Measurements from ENCODE around the gene MORC2. TPM values are rescaled to one million over a fixed set of nuclear protein-coding genes. Genes with fewer than 3 reads are reported as not detected.

MORC2 gene
- total and polyA plus RNA-seq, 10 of the 15 experiments (the other 5 are each of a cell fraction or from before 2014, with no cell fraction given), result 1.7 to 16.3 (median 9.0) TPM

DNA sequence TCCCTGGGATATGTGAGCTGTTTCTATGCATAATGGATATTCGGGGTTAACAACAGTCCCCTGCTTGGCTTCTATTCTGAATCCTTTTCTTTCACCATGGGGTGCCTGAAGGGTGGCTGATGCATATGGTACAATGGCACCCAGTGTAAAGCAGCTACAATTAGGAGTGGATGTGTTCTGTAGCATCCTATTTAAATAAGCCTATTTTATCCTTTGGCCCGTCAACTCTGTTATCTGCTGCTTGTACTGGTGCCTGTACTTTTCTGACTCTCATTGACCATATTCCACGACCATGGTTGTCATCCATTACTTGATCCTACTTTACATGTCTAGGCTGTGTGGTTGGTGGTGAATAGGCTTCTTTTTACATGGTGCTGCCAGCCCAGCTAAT lies 1.8 kb upstream of the MORC2 start:
- H3K4me1 ChIP-seq (ENCODE audit: control insufficient read depth, insufficient read depth, low read length), result peaks cover 10% of the 10 kb centered on the region
- RAD21 ChIA-PET (ENCODE audit: unreplicated experiment), result interaction anchor here (1.1 to 3.2 kb wide), 2 partner anchors 49 to 114 kb away, joined by 3 to 22 read pairs; no protein-coding TSS in a partner anchor
- SMC1A ChIA-PET (ENCODE audit: uncharacterized antibody, unreplicated experiment), result no interaction called here
- peak overlapping the region; percentile 75 for H3K4me2 ChIP-seq (ENCODE audit: control insufficient read depth, insufficient read depth)
- DNase-seq (ENCODE audit: low read depth, low spot score), result no peak
- peaks cover 50% of the 10 kb centered on the region for H3K9me3 ChIP-seq (replicated peaks; ENCODE audit: control insufficient read depth, insufficient read depth, low read length)
- ATAC-seq, result no peak
- H3K4me3 ChIP-seq, result peak overlapping the region; percentile 82
- CTCF ChIA-PET, result interaction anchor here (0.6 to 1.4 kb wide), 5 partner anchors 50 to 260 kb away, joined by 3 to 5 read pairs (median 3); no protein-coding TSS in a partner anchor
- peaks cover 44% of the 10 kb centered on the region for H3K79me2 ChIP-seq (ENCODE audit: control insufficient read depth, insufficient read depth, low read length)
- intact Hi-C loops (cut with micrococcal nuclease; ENCODE audit: unreplicated experiment), result loop anchor here (5.0 kb wide), 1 partner anchor 112 kb away; the partner anchor contains the start of gene SMTN
- TF ChIP-seq HDAC6 (IDR thresholded peaks at IDR 0.05; ENCODE audit: unreplicated experiment), result no peak
- 0 out of 2 replicates have a peak, but pooled peaks have one; percentile 10 for TF ChIP-seq CBX5 (IDR thresholded peaks at IDR 0.05; ENCODE audit: low read depth)
- peaks cover 3 to 34% of the 10 kb centered on the region in 2 experiments for H3K36me3 ChIP-seq (ENCODE audit: control insufficient read depth in 2 of 2, insufficient read depth in 2 of 2, low read length in 1 of 2)
- BruUV-seq (replicated peaks), result TSS peak; percentile 68
- FAIRE-seq, result no peak
- H3K27me3 ChIP-seq (replicated peaks in 1 of 2; ENCODE audit: control insufficient read depth in 2 of 2, insufficient read depth in 2 of 2, low read length in 1 of 2), result no peaks in the 10 kb centered on the region
- H4K20me1 ChIP-seq (ENCODE audit: control insufficient read depth, insufficient read depth), result no peaks in the 10 kb centered on the region; the same call in 1 of the 2 replicates
- WGBS (ENCODE audit: insufficient coverage, insufficient replicate concordance, low lambda C conversion rate, missing lambda C conversion rate), result 98% methylated on average over 3 of the region's 3 CpGs
- H2AFZ ChIP-seq (ENCODE audit: control insufficient read depth, low read depth, low read length), result no peak overlapping the region
- H3K9ac ChIP-seq (ENCODE audit: control insufficient read depth, insufficient read depth, low read length), result peak overlapping the region; percentile 77
- peak overlapping the region; percentile 93; the same call in 1 of the 2 replicates for H3K27ac ChIP-seq (ENCODE audit: control insufficient read depth, insufficient read depth)
- POLR2A ChIA-PET, result interaction anchor here (1.0 to 1.8 kb wide), 3 partner anchors 47 to 113 kb away, joined by 6 to 7 read pairs (median 7); no protein-coding TSS in a partner anchor
- in situ Hi-C loops (cut with MboI), result no loop called here

DNA sequence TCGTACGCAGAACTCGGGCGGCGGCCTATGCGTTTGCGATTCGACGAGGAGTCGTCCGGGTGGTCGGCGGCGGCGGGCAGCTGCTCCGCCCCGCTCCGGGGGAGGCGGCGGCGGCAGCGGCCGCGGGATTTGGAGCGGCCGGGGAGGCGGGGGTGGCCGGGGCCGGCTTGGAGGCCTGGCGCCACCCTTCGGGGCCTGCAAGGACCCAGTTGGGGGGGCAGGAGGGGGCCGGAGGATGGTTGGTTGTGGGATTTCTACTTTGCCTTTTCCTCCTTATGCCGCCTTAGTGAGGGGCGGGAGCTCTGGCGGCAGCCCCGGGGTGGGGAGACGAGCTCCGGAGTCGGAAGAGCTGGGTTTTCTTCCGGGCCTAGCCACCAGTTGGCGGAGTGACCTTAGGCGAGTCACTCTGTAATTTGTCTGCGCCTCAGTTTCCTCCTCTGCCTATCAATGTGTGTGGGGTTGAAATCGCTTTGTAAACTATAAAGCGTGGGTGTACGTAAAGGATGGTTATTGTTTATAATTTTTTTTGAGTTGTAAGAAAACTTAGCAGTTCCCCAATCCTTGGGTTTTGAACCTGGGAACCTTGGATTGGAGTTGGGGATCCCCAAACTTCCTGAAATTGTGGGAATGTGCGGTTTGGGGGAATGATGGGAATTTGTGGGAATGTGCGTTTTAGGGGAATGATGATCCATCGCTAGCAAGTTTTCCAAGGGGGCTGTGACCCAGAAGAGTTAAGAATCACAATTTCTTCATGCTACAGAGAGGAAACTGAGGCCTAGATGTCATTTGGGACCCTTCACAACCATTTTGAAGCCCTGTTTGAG lies 1.2 kb upstream of the MORC2 start:
- POLR2A ChIA-PET, result interaction anchor here (0.6 to 1.8 kb wide), 11 partner anchors 11 to 361 kb away, joined by 3 to 7 read pairs (median 4); partner anchors contain the start of genes LIMK2 and RNF185
- Histone ChIP-seq H3K79me2 (ENCODE audit: control insufficient read depth, insufficient read depth, low read length) (peaks cover 44% of the 10 kb centered on the region), H3K9ac (ENCODE audit: control insufficient read depth, insufficient read depth, low read length) (peak overlapping the region; percentile 77), H4K20me1 (ENCODE audit: control insufficient read depth, insufficient read depth) (no peaks in the 10 kb centered on the region; the same call in 1 of the 2 replicates), H2AFZ (ENCODE audit: control insufficient read depth, low read depth, low read length) (peak overlapping the region; percentile 83), H3K36me3 (ENCODE audit: control insufficient read depth in 2 of 2, insufficient read depth in 2 of 2, low read length in 1 of 2) (peaks cover 3 to 28% of the 10 kb centered on the region in 2 experiments), H3K4me3 (peak overlapping the region; percentile 82), H3K4me1 (ENCODE audit: control insufficient read depth, insufficient read depth, low read length) (peaks cover 10% of the 10 kb centered on the region), H3K4me2 (ENCODE audit: control insufficient read depth, insufficient read depth) (peak overlapping the region; percentile 75), H3K27ac (ENCODE audit: control insufficient read depth, insufficient read depth) (peak overlapping the region; percentile 93), H3K27me3 (replicated peaks in 1 of 2; ENCODE audit: control insufficient read depth in 2 of 2, insufficient read depth in 2 of 2, low read length in 1 of 2) (no peaks in the 10 kb centered on the region), H3K9me3 (replicated peaks; ENCODE audit: control insufficient read depth, insufficient read depth, low read length) (peaks cover 43% of the 10 kb centered on the region)
- no peak for DNase-seq (ENCODE audit: low read depth, low spot score)
- no TSS peak for BruUV-seq (replicated peaks)
- RAD21 ChIA-PET (ENCODE audit: unreplicated experiment), result interaction anchor here (1.0 to 3.2 kb wide), 7 partner anchors 9 to 215 kb away, joined by 3 to 22 read pairs (median 5); partner anchors contain the start of gene SMTN
- CTCF ChIA-PET, result interaction anchor here (0.6 to 5.5 kb wide), 7 partner anchors 19 to 261 kb away, joined by 3 to 46 read pairs (median 4); no protein-coding TSS in a partner anchor
- WGBS (ENCODE audit: insufficient coverage, insufficient replicate concordance, low lambda C conversion rate, missing lambda C conversion rate), result 4% methylated on average over 30 of the region's 49 CpGs
- FAIRE-seq, result no peak
- intact Hi-C loops (cut with micrococcal nuclease; ENCODE audit: unreplicated experiment) (loop anchor here (5.0 kb wide), 1 partner anchor 113 kb away; the partner anchor contains the start of gene SMTN), in situ Hi-C loops (cut with MboI) (loop anchor here (5.0 kb wide), 1 partner anchor 113 kb away; the partner anchor contains the start of gene SMTN)
- SMC1A ChIA-PET (ENCODE audit: uncharacterized antibody, unreplicated experiment), result interaction anchor here (0.6 to 1.8 kb wide), 4 partner anchors 20 to 1666 kb away, joined by 3 to 5 read pairs (median 4); partner anchors contain the start of gene SMTN
- peak; percentile 64 for ATAC-seq
- TF ChIP-seq GATAD2B (conservative IDR thresholded peaks at IDR 0.05; ENCODE audit: low read depth), result 0 out of 2 replicates have a peak, but pooled peaks have one; percentile 1
- TF ChIP-seq ZSCAN29 (IDR thresholded peaks at IDR 0.05), result 0 out of 2 replicates have a peak, but pooled peaks have one; percentile 47
- TF ChIP-seq, protein P1, sequence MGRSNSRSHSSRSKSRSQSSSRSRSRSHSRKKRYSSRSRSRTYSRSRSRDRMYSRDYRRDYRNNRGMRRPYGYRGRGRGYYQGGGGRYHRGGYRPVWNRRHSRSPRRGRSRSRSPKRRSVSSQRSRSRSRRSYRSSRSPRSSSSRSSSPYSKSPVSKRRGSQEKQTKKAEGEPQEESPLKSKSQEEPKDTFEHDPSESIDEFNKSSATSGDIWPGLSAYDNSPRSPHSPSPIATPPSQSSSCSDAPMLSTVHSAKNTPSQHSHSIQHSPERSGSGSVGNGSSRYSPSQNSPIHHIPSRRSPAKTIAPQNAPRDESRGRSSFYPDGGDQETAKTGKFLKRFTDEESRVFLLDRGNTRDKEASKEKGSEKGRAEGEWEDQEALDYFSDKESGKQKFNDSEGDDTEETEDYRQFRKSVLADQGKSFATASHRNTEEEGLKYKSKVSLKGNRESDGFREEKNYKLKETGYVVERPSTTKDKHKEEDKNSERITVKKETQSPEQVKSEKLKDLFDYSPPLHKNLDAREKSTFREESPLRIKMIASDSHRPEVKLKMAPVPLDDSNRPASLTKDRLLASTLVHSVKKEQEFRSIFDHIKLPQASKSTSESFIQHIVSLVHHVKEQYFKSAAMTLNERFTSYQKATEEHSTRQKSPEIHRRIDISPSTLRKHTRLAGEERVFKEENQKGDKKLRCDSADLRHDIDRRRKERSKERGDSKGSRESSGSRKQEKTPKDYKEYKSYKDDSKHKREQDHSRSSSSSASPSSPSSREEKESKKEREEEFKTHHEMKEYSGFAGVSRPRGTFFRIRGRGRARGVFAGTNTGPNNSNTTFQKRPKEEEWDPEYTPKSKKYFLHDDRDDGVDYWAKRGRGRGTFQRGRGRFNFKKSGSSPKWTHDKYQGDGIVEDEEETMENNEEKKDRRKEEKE (IDR thresholded peaks at IDR 0.05), result no peak
- TF ChIP-seq ASH2L (IDR thresholded peaks at IDR 0.05; ENCODE audit: borderline replicate concordance, low read depth), result peak; percentile 98; the same call in 1 of the 2 replicates
- peak; percentile 67; the same call in 1 of the 2 replicates for TF ChIP-seq NFXL1 (IDR thresholded peaks at IDR 0.05; ENCODE audit: borderline replicate concordance)
- TF ChIP-seq CBX5 (IDR thresholded peaks at IDR 0.05; ENCODE audit: low read depth), result 0 out of 2 replicates have a peak, but pooled peaks have one; percentile 17
- peak; percentile 58; the same call in 1 of the 2 replicates for TF ChIP-seq EED (IDR thresholded peaks at IDR 0.05; ENCODE audit: low read depth)
- TF ChIP-seq POLR2AphosphoS5 (IDR thresholded peaks at IDR 0.05; ENCODE audit: low read length), result no peak; the same call in none of the 2 replicates
- TF ChIP-seq NR2F1 (conservative IDR thresholded peaks at IDR 0.05), result 0 out of 2 replicates have a peak, but pooled peaks have one; percentile 13
- TF ChIP-seq SMARCA5 (IDR thresholded peaks at IDR 0.05), result 0 out of 2 replicates have a peak, but pooled peaks have one; percentile 78

All from GM12878 (cell line).